Neural cell (in vitro differentiated cells): ENCODE measurements around the gene OTOP2.

Experiments
- TF ChIP-seq, protein P1 (sequence below): fragments of 450-650 bp; IDR thresholded peaks from 2 replicates; pipeline ENCODE4 v1.5.1; 2014; ENCODE audit warnings: antibody characterized with exemption, mild to moderate bottlenecking, moderate library complexity; ENCODE audit not compliant: poor library complexity, severe bottlenecking
- TF ChIP-seq, protein P2 (sequence below): IDR thresholded peaks from 2 replicates; pipeline ENCODE4 v1.6.1; 2012; ENCODE audit warnings: borderline replicate concordance

DNA sequence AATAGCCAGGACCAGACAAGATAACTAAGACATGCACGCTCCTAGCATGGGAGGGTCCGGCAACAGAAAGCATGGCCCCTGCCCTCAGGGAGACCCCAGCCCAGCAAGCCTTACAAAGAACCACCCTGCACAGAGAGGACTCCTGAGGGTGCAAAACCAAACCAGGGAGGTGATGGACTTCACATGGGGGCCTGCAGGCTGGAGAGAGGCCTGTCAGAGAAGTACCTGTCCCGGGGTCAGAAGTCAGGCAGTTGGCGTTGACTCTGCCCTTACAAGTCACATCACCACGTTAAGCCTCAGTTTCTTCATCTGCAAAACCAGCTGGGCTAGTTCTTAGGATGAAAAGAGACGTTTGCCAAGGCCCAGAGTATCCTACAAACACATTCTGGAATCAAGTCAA lies 4.7 kb downstream of the OTOP2 start:
- TF ChIP-seq, protein P1, sequence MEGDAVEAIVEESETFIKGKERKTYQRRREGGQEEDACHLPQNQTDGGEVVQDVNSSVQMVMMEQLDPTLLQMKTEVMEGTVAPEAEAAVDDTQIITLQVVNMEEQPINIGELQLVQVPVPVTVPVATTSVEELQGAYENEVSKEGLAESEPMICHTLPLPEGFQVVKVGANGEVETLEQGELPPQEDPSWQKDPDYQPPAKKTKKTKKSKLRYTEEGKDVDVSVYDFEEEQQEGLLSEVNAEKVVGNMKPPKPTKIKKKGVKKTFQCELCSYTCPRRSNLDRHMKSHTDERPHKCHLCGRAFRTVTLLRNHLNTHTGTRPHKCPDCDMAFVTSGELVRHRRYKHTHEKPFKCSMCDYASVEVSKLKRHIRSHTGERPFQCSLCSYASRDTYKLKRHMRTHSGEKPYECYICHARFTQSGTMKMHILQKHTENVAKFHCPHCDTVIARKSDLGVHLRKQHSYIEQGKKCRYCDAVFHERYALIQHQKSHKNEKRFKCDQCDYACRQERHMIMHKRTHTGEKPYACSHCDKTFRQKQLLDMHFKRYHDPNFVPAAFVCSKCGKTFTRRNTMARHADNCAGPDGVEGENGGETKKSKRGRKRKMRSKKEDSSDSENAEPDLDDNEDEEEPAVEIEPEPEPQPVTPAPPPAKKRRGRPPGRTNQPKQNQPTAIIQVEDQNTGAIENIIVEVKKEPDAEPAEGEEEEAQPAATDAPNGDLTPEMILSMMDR: no peak
- TF ChIP-seq, protein P2, sequence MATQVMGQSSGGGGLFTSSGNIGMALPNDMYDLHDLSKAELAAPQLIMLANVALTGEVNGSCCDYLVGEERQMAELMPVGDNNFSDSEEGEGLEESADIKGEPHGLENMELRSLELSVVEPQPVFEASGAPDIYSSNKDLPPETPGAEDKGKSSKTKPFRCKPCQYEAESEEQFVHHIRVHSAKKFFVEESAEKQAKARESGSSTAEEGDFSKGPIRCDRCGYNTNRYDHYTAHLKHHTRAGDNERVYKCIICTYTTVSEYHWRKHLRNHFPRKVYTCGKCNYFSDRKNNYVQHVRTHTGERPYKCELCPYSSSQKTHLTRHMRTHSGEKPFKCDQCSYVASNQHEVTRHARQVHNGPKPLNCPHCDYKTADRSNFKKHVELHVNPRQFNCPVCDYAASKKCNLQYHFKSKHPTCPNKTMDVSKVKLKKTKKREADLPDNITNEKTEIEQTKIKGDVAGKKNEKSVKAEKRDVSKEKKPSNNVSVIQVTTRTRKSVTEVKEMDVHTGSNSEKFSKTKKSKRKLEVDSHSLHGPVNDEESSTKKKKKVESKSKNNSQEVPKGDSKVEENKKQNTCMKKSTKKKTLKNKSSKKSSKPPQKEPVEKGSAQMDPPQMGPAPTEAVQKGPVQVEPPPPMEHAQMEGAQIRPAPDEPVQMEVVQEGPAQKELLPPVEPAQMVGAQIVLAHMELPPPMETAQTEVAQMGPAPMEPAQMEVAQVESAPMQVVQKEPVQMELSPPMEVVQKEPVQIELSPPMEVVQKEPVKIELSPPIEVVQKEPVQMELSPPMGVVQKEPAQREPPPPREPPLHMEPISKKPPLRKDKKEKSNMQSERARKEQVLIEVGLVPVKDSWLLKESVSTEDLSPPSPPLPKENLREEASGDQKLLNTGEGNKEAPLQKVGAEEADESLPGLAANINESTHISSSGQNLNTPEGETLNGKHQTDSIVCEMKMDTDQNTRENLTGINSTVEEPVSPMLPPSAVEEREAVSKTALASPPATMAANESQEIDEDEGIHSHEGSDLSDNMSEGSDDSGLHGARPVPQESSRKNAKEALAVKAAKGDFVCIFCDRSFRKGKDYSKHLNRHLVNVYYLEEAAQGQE: no peak
